ENCODE measurements around the gene ZNF845.

- TF ChIP-seq, protein P1, sequence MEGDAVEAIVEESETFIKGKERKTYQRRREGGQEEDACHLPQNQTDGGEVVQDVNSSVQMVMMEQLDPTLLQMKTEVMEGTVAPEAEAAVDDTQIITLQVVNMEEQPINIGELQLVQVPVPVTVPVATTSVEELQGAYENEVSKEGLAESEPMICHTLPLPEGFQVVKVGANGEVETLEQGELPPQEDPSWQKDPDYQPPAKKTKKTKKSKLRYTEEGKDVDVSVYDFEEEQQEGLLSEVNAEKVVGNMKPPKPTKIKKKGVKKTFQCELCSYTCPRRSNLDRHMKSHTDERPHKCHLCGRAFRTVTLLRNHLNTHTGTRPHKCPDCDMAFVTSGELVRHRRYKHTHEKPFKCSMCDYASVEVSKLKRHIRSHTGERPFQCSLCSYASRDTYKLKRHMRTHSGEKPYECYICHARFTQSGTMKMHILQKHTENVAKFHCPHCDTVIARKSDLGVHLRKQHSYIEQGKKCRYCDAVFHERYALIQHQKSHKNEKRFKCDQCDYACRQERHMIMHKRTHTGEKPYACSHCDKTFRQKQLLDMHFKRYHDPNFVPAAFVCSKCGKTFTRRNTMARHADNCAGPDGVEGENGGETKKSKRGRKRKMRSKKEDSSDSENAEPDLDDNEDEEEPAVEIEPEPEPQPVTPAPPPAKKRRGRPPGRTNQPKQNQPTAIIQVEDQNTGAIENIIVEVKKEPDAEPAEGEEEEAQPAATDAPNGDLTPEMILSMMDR (conservative IDR thresholded peaks at IDR 0.05 in 1 of 2, IDR thresholded peaks at IDR 0.05 in 1 of 2; ENCODE audit: extremely low read depth in 1 of 2, insufficient read depth in 1 of 2, low read depth in 1 of 2, low read length in 2 of 2), result no peak
- no peak for TF ChIP-seq EZH2 (IDR thresholded peaks at IDR 0.05; ENCODE audit: borderline replicate concordance, low read length)
Measured at GRCh38 chr19:53290758-53291549, 42.6 kb upstream of the ZNF845 start.

Measured in mammary epithelial cell (primary cell).